DND-41 (cell line): Measurements from ENCODE around the gene ATAD3B.

Source experiments
- CTCF ChIP-seq: IDR thresholded peaks from 2 replicates; pipeline ENCODE4 v1.5.1; 2012; ENCODE audit warnings: borderline replicate concordance, low read length, moderate library complexity, mild to moderate bottlenecking; ENCODE audit not compliant: poor library complexity, severe bottlenecking; ENCODE audit errors: extremely low read depth
- EZH2 ChIP-seq: IDR thresholded peaks from 3 replicates; pipeline ENCODE4 v1.6.1; 2012; ENCODE audit warnings: borderline replicate concordance, low read depth, mild to moderate bottlenecking, moderate library complexity, low read length, inconsistent platforms; ENCODE audit not compliant: severe bottlenecking

DNA sequence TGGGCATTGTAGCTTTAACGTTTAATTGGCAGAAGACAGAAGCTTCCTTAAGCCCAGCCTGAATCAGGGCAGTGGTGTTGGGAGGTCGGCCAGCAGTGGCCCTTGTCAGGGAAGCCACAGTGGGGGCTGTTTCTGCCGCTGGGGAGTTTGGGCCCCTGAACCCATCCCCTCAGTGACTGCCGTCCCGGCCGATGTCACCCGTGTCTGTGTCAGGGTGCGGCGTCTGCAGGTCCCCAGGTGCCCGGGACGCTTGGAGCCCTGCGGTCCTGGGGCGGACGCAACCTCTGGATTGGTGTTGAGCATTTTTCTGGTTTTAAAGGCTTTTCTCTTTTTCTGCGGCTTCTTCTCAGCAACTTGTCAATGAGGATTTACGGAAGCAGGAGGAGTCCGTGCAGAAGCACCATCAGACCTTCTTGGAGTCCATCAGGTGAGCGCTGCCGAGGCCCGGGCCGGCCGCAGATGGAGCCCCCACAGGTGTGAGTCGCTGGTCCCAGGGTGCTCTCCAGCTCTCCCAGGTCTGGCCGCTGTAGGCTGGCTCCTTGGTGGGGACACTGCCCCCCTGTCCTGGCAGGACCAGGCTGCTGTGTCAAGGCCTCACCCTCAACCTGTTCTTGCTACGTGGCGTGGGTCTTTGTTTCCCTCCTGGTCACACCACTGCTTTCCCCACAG lies 19.7 kb upstream of the ATAD3B start:
- TF ChIP-seq CTCF: no peak
- TF ChIP-seq EZH2: no peak
